VCaP (cell line): ENCODE results near the gene FCGR3A.

Experiments used
- H3K27ac ChIP-seq: fragments of 450-650 bp; 2 replicates; pipeline ENCODE4 v1.5.1; 2017
- CTCF ChIP-seq: fragments of 450-650 bp; conservative IDR thresholded peaks from 2 replicates; pipeline ENCODE4 v1.5.1; 2017; ENCODE audit warnings: mild to moderate bottlenecking, moderate library complexity

Gene FCGR3A

DNA sequence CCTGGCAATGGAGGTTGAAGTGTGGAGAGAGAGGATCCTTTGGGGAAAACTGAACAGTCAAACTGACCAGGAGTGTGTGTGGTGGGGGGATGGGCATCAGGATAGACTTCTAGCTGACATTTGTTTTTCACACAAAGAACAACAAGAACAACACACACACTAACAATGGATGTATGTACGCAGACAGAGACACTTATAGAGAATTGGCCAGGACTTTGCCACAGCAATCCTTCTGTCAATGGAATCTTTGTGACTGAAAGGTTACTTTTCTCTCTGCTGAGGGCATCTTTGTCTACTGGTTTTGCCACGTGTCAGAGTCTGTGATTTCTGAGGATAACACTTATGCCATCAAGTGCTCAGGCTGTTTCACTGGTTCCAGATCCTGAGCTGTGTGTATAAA is 56.8 kb downstream of the FCGR3A start:
- TF ChIP-seq CTCF = no peak
- no peak overlapping the region for H3K27ac ChIP-seq
